Measurements from ENCODE around the gene LRRC55.

DNA sequence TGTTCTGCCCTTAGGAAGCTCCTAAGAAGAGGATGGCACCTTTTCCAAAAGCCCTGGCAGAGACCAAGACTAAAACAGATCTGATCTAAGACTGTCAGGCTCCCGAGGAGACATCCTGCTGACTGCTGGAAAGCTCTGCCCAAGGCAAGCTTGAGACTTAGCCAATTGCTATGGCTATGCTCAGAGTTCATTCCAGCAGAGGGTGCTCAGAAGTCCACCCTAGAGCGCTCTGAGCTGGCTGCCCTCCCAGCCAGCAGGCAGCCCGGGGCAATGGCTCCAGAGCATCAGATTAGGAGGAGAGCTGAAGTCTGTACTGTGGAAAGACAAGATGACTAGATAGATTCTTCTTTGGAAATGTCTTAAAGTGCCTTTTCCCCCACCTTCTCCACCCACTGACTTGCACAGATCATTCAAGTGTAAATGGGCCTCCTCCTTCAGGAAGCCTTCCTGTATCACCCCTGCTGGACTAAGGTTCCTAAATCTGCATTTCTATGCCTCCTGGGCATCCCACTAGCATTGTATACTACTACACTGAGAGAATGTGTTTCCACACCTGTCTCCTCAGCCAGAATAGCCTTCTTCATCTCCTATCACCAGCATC lies 23.4 kb downstream of the LRRC55 start:
- TF ChIP-seq, protein P1, sequence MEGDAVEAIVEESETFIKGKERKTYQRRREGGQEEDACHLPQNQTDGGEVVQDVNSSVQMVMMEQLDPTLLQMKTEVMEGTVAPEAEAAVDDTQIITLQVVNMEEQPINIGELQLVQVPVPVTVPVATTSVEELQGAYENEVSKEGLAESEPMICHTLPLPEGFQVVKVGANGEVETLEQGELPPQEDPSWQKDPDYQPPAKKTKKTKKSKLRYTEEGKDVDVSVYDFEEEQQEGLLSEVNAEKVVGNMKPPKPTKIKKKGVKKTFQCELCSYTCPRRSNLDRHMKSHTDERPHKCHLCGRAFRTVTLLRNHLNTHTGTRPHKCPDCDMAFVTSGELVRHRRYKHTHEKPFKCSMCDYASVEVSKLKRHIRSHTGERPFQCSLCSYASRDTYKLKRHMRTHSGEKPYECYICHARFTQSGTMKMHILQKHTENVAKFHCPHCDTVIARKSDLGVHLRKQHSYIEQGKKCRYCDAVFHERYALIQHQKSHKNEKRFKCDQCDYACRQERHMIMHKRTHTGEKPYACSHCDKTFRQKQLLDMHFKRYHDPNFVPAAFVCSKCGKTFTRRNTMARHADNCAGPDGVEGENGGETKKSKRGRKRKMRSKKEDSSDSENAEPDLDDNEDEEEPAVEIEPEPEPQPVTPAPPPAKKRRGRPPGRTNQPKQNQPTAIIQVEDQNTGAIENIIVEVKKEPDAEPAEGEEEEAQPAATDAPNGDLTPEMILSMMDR (IDR thresholded peaks at IDR 0.05; ENCODE audit: extremely low read depth in 1 of 2, insufficient read depth in 1 of 2, low read depth in 1 of 2, low read length in 2 of 2) = no peak
- TF ChIP-seq EZH2 (IDR thresholded peaks at IDR 0.05; ENCODE audit: borderline replicate concordance, low read depth, low read length, severe bottlenecking) (no peak), POLR2A (IDR thresholded peaks at IDR 0.05; ENCODE audit: low read depth, low read length) (no peak), POLR2AphosphoS5 (IDR thresholded peaks at IDR 0.05; ENCODE audit: insufficient read depth, low read depth, low read length) (no peak), MYC (IDR thresholded peaks at IDR 0.05; ENCODE audit: low read depth, low read length) (no peak), JUN (IDR thresholded peaks at IDR 0.05; ENCODE audit: borderline replicate concordance, insufficient read depth, insufficient read length, low read depth) (no peak), FOS (IDR thresholded peaks at IDR 0.05; ENCODE audit: borderline replicate concordance, insufficient read depth, low read length) (no peak), GATA2 (IDR thresholded peaks at IDR 0.05; ENCODE audit: insufficient read depth, insufficient read length, low read depth, low read length) (no peak)
- TF ChIP-seq, protein P2, sequence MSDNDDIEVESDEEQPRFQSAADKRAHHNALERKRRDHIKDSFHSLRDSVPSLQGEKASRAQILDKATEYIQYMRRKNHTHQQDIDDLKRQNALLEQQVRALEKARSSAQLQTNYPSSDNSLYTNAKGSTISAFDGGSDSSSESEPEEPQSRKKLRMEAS (IDR thresholded peaks at IDR 0.05; ENCODE audit: insufficient read depth, insufficient read length) = no peak

Measured in endothelial cell of umbilical vein (primary cell).